CD4-positive, CD25-positive, alpha-beta regulatory T cell (primary cell): ENCODE data around the gene ASB10. TPM values are rescaled to one million over a fixed set of nuclear protein-coding genes. Genes with fewer than 3 reads are reported as not detected.

ENCODE experiments used
- ATAC-seq, 2 donors: fragments of 150-1000 bp; cut with Tn5 transposase; one replicate each; pipeline ENCODE4 v1.10.0; 2021; ENCODE audit warnings: low read depth in 2 of 2, moderate number of reproducible peaks in 2 of 2, moderate library complexity in 1 of 2
- DNase-seq, 3 donors: peaks; one replicate each; pipeline versions ENCODE4 v3.0.0 to v3.0.0-alpha.2; 2012 to 2022; ENCODE audit warnings: mixed read lengths in 1 of 3
- H3K27ac ChIP-seq: one replicate; pipeline ENCODE4 v1.7.0; 2013; ENCODE audit warnings: mild to moderate bottlenecking, low read length; ENCODE audit not compliant: insufficient read depth, poor library complexity, severe bottlenecking
- H3K27me3 ChIP-seq: one replicate; pipeline ENCODE4 v1.7.0; 2013; ENCODE audit warnings: low read length; ENCODE audit not compliant: control insufficient read depth, insufficient read depth
- H3K36me3 ChIP-seq: one replicate; pipeline ENCODE4 v1.7.0; 2013; ENCODE audit warnings: mild to moderate bottlenecking, low read length, moderate library complexity; ENCODE audit not compliant: control insufficient read depth, insufficient read depth
- H3K4me1 ChIP-seq: 2 replicates; pipeline ENCODE4 v1.7.0; 2013; ENCODE audit warnings: mild to moderate bottlenecking, low read length; ENCODE audit not compliant: insufficient read depth, control insufficient read depth, poor library complexity, severe bottlenecking
- H3K4me3 ChIP-seq: one replicate; pipeline ENCODE4 v1.7.0; 2013; ENCODE audit warnings: low read depth, mild to moderate bottlenecking, low read length, moderate library complexity
- H3K9me3 ChIP-seq, 2 experiments: 1 replicate in 1 of 2; 2 replicates in 1 of 2; pipeline ENCODE4 v1.7.0; 2013; ENCODE audit warnings: low read length in 2 of 2, mild to moderate bottlenecking in 1 of 2, moderate library complexity in 1 of 2; ENCODE audit not compliant: control insufficient read depth in 2 of 2
- H3K27ac Mint-ChIP-seq, 3 donors: one replicate each; pipeline ENCODE4 v1.8.0; 2020 to 2022; ENCODE audit warnings: mild to moderate bottlenecking in 3 of 3, mixed read lengths in 3 of 3, moderate library complexity in 2 of 3
- H3K27me3 Mint-ChIP-seq: one replicate; pipeline ENCODE4 v1.8.0; 2022; ENCODE audit warnings: mild to moderate bottlenecking, mixed read lengths
- H3K36me3 Mint-ChIP-seq: one replicate; pipeline ENCODE4 v1.8.0; 2020; ENCODE audit warnings: mixed read lengths
- H3K4me1 Mint-ChIP-seq, 4 donors: one replicate each; pipeline ENCODE4 v1.8.0; 2020 to 2022; ENCODE audit warnings: mixed read lengths in 4 of 4, mild to moderate bottlenecking in 1 of 4
- H3K4me3 Mint-ChIP-seq, 4 donors: one replicate each; pipeline ENCODE4 v1.8.0; 2020 to 2022; ENCODE audit warnings: mild to moderate bottlenecking in 4 of 4, mixed read lengths in 4 of 4, moderate library complexity in 3 of 4
- H3K9me3 Mint-ChIP-seq, 7 donors: one replicate each; pipeline ENCODE4 v1.8.0; 2020 to 2022; ENCODE audit warnings: mixed read lengths in 7 of 7, mild to moderate bottlenecking in 3 of 7, moderate library complexity in 2 of 7
- polyA plus RNA-seq, 4 donors: library from polyadenylated mRNA; unstranded; fragments of 300-500 nt; fragmentation: Illumina TruSeq; gene quantifications; one replicate each; pipeline ENCODE4 v1.2.3, GENCODE V29; 2021
- total RNA-seq: library from RNA; stranded (reverse); gene quantifications from one replicate; pipeline ENCODE4 v1.2.3, GENCODE V29; 2022

ASB10 gene, protein sequence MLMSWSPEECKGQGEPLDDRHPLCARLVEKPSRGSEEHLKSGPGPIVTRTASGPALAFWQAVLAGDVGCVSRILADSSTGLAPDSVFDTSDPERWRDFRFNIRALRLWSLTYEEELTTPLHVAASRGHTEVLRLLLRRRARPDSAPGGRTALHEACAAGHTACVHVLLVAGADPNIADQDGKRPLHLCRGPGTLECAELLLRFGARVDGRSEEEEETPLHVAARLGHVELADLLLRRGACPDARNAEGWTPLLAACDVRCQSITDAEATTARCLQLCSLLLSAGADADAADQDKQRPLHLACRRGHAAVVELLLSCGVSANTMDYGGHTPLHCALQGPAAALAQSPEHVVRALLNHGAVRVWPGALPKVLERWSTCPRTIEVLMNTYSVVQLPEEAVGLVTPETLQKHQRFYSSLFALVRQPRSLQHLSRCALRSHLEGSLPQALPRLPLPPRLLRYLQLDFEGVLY
- not detected for total RNA-seq
- not detected for polyA plus RNA-seq

DNA sequence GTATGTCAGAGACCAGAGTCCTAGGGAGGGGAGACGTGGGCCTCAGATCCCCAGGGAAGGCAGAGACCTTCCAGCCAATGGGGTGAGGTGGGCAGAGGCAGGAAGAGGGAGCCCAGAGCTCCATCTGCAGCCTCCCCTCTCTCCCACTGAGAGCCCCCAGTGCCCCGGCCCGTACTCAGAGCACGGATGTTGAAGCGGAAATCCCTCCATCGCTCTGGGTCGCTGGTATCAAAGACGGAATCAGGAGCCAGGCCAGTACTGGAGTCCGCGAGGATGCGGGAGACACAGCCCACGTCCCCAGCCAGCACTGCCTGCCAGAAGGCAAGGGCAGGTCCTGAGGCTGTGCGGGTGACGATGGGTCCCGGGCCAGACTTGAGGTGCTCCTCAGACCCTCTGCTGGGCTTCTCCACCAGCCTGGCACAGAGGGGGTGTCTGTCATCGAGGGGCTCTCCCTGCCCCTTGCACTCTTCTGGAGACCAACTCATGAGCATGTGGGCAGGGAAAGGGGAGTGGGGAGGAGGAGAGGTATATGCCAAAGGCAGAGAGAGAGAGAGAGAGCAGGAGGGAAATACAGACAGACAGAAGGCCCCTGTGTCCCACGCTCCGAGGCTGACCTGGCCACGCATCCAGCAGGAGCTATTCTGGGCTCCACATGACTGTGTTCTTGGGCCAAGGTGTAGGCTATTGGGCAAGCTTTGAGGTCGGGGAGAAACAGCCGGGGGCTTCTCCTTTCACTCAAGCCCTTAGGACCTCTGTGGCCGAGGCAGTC is at the start of gene ASB10:
Gene ASB10, minus strand, starts transcription at position 611 of the 769 bp plus-strand sequence. Its CDS starts 120 bp downstream, at position 491.
- Histone ChIP-seq H3K9me3 (no peaks in the 10 kb centered on the region), H3K27me3 (peaks cover 2% of the 10 kb centered on the region), H3K36me3 (no peaks in the 10 kb centered on the region), H3K4me1 (no peaks in the 10 kb centered on the region), H3K4me3 (no peak within 1 kb of the TSS), H3K27ac (no peak within 1 kb of the TSS)
- peaks cover 14% of the 10 kb centered on the region for H3K27me3 Mint-ChIP-seq
- DNase-seq (no peak), ATAC-seq (no peak)
- no peak within 1 kb of the TSS for H3K27ac Mint-ChIP-seq
- H3K9me3 Mint-ChIP-seq = no peaks in the 10 kb centered on the region
- H3K4me1 Mint-ChIP-seq = no peaks in the 10 kb centered on the region
- H3K36me3 Mint-ChIP-seq = no peaks in the 10 kb centered on the region
- H3K4me3 Mint-ChIP-seq = no peak within 1 kb of the TSS

DNA sequence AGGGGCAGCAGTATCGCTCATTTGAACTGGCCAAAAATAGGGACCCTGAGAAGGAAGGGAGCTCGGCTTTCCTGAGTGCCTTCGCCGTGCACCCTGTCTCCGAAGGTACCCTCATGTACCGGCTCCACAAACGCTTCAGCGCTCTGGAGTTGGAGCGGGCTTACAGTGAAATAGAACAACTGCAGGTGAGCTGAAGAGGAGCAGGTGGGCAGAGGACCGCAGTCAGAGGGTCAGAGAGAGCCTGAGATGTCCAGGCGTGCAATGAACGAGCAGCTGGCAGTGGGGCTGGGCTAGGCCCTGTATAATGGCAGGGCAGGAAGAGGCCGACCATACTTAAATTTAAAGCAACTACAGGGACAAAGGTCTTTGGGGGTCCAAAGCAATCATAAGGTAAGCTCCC is 49.4 kb upstream of the ASB10 start:
- no peak overlapping the region for H3K27ac Mint-ChIP-seq
- peak overlapping the region in 2 of 4 donors; percentile 38 to 67 for H3K4me3 Mint-ChIP-seq
- Histone ChIP-seq H3K4me1 (peaks cover 21% of the 10 kb centered on the region), H3K36me3 (peaks cover 22% of the 10 kb centered on the region), H3K27ac (no peak overlapping the region), H3K9me3 (no peaks in the 10 kb centered on the region), H3K4me3 (no peak overlapping the region), H3K27me3 (no peaks in the 10 kb centered on the region)
- H3K4me1 Mint-ChIP-seq = peaks cover 5 to 37% (median 22%) of the 10 kb centered on the region in 4 donors
- no peaks in the 10 kb centered on the region for H3K36me3 Mint-ChIP-seq
- no peaks in the 10 kb centered on the region for H3K9me3 Mint-ChIP-seq
- H3K27me3 Mint-ChIP-seq = no peaks in the 10 kb centered on the region
- DNase-seq (no peak), ATAC-seq (no peak)

DNA sequence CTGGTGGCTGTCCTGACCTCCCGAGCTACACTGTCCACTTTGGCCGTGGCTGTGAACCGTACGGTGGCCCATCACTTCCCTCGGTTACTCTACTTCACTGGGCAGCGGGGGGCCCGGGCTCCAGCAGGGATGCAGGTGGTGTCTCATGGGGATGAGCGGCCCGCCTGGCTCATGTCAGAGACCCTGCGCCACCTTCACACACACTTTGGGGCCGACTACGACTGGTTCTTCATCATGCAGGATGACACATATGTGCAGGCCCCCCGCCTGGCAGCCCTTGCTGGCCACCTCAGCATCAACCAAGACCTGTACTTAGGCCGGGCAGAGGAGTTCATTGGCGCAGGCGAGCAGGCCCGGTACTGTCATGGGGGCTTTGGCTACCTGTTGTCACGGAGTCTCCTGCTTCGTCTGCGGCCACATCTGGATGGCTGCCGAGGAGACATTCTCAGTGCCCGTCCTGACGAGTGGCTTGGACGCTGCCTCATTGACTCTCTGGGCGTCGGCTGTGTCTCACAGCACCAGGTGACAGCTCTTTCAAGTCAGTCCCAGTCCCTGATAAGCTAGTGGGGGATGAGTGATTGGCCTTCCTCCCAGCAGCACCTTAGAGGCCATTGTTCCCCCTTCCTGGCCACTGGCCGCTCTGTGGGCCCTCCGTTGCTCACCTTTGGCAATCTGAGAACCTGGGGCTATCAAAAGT is 48.2 kb upstream of the ASB10 start:
- peak overlapping the region in 3 of 4 donors; percentile 61 to 100 (median 99) for H3K4me3 Mint-ChIP-seq
- peaks cover 5 to 39% (median 19%) of the 10 kb centered on the region in 4 donors for H3K4me1 Mint-ChIP-seq
- no peak for ATAC-seq
- Histone ChIP-seq H3K4me3 (no peak overlapping the region), H3K27ac (no peak overlapping the region), H3K36me3 (peaks cover 22% of the 10 kb centered on the region), H3K9me3 (no peaks in the 10 kb centered on the region), H3K27me3 (no peaks in the 10 kb centered on the region), H3K4me1 (peaks cover 21% of the 10 kb centered on the region)
- H3K27ac Mint-ChIP-seq = no peak overlapping the region
- no peaks in the 10 kb centered on the region for H3K9me3 Mint-ChIP-seq
- H3K36me3 Mint-ChIP-seq = no peaks in the 10 kb centered on the region
- H3K27me3 Mint-ChIP-seq = no peaks in the 10 kb centered on the region
- no peak for DNase-seq

DNA sequence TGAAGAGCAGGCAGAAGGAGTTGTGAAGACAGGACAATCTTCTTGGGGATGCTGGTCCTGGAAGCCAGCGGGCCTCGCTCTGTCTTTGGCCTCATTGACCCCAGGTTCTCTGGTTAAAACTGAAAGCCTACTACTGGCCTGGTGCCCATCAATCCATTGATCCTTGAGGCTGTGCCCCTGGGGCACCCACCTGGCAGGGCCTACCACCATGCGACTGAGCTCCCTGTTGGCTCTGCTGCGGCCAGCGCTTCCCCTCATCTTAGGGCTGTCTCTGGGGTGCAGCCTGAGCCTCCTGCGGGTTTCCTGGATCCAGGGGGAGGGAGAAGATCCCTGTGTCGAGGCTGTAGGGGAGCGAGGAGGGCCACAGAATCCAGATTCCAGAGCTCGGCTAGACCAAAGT is 46.8 kb upstream of the ASB10 start:
- Mint-ChIP-seq H3K4me3 (peak overlapping the region; percentile 99 to 100 (median 99)), H3K27ac (peak overlapping the region in 2 of 3 donors; percentile 96), H3K27me3 (no peaks in the 10 kb centered on the region), H3K4me1 (peaks cover 5 to 39% (median 18%) of the 10 kb centered on the region in 4 donors), H3K36me3 (no peaks in the 10 kb centered on the region), H3K9me3 (no peaks in the 10 kb centered on the region)
- Histone ChIP-seq H3K27me3 (no peaks in the 10 kb centered on the region), H3K27ac (peak overlapping the region; percentile 79), H3K36me3 (peaks cover 22% of the 10 kb centered on the region), H3K4me3 (peak overlapping the region; percentile 87), H3K9me3 (no peaks in the 10 kb centered on the region), H3K4me1 (peaks cover 21% of the 10 kb centered on the region)
- ATAC-seq (no peak), DNase-seq (no peak)

DNA sequence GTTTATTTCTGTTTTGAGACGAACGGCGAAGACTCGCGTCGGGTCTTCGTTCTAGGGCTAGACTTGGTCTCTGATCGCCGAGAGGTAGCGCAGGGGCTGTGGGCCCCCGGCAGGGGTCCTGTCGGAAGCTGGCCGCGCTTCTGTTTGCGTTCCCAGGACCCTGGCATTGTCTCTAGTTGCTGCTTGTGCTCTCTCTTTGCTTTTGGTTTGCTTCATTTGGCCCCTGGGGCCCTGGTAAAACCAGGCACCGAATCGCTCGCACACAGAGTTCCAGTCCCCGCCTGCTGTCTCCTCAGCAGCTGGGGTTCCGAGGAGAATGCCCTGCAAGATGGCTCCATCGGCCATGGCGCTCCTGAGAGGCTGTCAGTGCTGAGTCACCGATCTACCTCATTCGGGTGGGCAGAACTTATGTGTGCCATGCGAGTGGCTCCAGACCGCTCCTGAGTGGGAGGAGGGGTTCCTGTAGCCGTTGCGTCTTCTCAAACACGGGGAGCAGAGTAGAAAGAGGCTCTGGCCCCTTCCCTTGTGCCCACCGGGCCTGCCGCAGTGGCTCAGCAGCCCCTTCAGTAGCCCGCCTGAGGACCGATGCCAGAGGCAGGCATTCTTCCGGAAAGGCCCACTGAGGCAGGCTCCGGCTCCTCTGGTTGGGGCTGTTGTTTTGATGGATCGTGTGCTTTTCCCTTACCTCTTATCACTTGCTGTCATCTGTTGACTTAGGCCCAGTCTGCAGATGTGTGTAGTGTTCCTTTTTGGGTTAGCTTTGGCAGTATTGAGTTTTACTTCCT is 46.1 kb upstream of the ASB10 start:
- Mint-ChIP-seq H3K4me3 (peak overlapping the region; percentile 99 to 100 (median 99)), H3K36me3 (no peaks in the 10 kb centered on the region), H3K27ac (peak overlapping the region; percentile 92 to 96 (median 96)), H3K9me3 (no peaks in the 10 kb centered on the region), H3K4me1 (peaks cover 5 to 41% (median 18%) of the 10 kb centered on the region in 4 donors), H3K27me3 (no peaks in the 10 kb centered on the region)
- Histone ChIP-seq H3K9me3 (no peaks in the 10 kb centered on the region), H3K36me3 (peaks cover 22% of the 10 kb centered on the region), H3K4me1 (peaks cover 21% of the 10 kb centered on the region), H3K27ac (peak overlapping the region; percentile 79), H3K27me3 (no peaks in the 10 kb centered on the region), H3K4me3 (peak overlapping the region; percentile 87)
- DNase-seq (peak; percentile 36 to 70 (median 43)), ATAC-seq (peak; percentile 69 to 71)

DNA sequence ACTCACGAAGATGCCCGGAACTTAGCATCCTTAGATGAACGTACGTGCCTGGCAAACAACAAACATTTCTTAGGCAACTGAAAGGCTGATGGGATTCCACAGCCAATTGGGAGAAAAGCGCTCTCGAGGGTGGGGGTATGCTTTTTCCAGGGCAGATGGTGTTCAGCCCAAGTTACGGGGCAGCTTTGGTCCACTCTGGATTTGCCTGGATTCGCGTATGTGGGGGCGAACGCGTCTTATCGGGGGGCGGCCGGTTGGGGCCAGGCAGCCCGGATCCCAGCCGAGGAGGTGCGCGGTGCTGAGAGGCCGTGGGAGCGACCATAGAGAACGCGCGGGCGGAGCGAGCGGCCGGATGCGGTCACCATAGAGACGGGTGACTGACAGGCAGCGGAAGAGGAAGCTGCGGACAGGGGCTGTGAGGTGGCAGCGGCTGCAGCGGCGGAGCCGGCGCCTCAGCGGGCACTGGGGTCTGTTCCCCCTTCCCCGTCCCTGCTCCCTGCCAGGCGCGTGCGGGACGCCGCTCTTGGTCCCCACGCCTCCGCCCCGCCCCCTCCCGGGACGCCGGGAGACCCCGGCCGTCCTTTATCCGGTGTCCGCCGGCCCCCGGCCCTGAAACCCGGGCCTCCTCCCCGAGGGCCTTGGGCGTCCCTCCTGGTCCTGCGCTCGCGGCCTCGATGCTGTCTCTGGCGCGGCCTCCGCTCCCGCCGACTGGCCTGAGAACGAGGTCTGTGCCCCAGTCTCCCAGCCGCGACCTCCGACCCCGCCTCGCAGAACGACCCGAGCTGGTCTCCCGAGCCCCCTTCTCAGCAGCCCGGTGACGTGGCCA is 45.3 kb upstream of the ASB10 start, which contains the start of gene CHPF2:
Gene CHPF2, plus strand, starts transcription at position 393 of the 826 bp plus-strand sequence. CDS start 1,529 bp downstream, outside the sequence.
- Histone ChIP-seq H3K4me3 (peak within 1 kb of the TSS; percentile 88), H3K4me1 (peaks cover 29% of the 10 kb centered on the region), H3K27me3 (no peaks in the 10 kb centered on the region), H3K9me3 (no peaks in the 10 kb centered on the region), H3K36me3 (peaks cover 18% of the 10 kb centered on the region), H3K27ac (peak within 1 kb of the TSS; percentile 79)
- Mint-ChIP-seq H3K36me3 (peaks cover under 1% of the 10 kb centered on the region), H3K27ac (peak within 1 kb of the TSS; percentile 96 to 99 (median 97)), H3K4me3 (peak within 1 kb of the TSS; percentile 99 to 100 (median 99)), H3K27me3 (peaks cover 2% of the 10 kb centered on the region), H3K4me1 (peaks cover 5 to 48% (median 20%) of the 10 kb centered on the region in 4 donors), H3K9me3 (no peaks in the 10 kb centered on the region)
- peak; percentile 92 to 95 for ATAC-seq
- peak; percentile 84 to 92 (median 87) for DNase-seq
